HG02973 (cell line): ENCODE data around the gene RBM22.
A peak's percentile ranks its signal among the peaks of the same experiment; 100 is the strongest.
"Not testable (repeated sequence)": the region's sequence is repeated elsewhere in the genome, so short reads cannot be mapped to it uniquely, and the experiment has no call there.

Experiments used
- ATAC-seq: cut with Tn5 transposase; IDR thresholded peaks from one replicate; pipeline ENCODE4 v1.9.1; 2021; ENCODE audit warnings: moderate library complexity; ENCODE audit not compliant: unreplicated experiment

Gene RBM22

DNA sequence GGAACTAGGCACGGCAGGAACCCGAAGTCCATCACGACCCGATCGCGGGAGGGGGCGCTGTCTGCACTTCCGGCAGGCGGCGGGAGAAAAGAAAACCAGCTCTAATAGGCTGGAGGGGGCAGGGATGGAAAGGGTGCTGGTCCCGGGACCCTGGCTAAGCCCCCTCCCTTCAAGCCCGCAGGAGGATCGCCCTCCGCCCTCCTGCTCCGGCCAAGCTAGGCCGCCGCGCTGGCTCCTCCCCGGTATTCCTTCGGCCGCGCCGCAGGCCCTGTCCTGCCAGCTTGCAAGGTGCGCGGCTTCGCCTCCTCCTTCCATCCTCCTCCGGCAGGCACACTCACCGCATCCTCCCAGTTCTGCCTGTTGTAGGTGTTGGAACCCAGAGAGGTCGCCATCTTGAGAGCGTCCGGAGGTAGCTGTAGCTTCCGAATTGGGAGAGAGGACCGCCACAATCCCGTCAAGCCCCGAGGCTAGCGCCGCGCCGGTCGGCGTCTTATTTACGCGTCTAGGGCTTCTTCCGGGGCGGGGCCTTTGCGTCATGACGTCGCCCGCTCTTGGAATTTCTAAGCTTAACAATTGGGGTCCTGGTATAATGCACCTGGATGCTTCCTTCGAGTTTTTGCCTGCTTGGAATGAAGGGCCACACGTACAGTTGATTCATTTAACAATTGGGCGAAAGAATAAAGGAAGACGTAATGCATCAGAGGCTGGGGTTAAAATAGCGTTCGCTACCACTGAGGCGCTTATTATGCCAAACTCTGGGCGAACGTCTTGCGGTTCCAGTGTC is at the start of gene RBM22:
Gene RBM22 (minus strand): TSS at position 469 of the 784 bp plus-strand sequence. CDS start 77 bp downstream, at position 392.
- ATAC-seq, result peak; percentile 95

DNA sequence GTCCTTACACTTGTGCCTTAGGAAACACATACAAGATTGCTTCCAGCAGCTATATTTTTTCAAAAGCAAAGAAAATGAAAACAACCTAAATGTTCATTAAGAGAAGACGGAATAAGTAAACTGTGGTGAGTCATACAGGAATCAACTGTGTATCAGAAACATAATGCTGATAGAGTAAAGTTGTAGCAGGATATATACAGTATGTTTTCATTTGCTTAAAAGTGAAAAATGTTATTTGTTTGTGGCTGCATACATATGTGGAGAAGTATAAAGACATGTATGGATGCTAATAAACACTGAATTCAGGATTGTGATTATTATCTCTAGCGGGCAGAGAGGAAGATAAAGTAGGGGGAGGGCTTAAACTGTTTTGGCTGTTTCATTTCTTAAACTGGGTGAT is 49.6 kb upstream of the RBM22 start:
- no peak for ATAC-seq

DNA sequence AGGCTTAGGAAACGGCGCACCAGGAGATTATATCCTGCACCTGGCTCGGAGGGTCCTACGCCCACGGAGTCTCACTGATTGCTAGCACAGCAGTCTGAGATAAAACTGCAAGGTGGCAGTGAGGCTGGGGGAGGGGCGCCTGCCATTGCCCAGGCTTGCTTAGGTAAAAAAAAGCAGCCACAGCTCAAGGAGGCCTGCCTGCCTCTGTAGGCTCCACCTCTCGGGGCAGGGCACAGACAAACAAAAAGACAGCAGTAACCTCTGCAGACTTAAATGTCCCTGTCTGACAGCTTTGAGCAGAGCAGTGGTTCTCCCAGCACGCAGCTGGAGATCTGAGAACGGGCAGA is 42.3 kb upstream of the RBM22 start:
- ATAC-seq, result not testable (repeated sequence)

DNA sequence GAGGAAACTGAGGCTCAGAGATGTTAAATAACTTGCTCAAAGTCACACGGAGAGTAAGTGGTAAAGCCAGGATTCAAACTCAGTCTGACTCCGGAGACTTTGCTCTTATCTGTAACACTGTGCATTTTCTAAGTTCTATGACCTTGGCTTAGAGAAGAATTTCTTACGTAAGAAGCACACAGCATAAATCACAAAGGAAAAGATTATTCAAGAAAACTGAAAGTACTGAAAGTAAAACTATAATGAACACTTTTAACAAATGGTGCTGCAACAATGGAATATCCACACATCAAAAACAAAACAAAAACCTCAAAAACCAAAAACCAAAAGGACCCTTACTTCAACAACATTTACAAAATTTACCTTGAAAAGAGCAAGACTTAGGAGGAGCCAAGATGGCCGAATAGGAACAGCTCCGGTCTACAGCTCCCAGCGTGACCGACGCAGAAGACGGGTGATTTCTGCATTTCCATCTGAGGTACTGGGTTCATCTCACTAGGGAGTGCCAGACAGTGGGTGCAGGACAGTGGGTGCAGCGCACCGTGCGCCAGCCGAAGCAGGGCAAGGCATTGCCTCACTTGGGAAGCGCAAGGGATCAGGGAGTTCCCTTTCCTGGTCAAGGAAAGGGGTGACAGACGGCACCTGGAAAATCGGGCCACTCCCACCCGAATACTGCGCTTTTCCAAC is 41.7 kb upstream of the RBM22 start:
- not testable (repeated sequence) for ATAC-seq

DNA sequence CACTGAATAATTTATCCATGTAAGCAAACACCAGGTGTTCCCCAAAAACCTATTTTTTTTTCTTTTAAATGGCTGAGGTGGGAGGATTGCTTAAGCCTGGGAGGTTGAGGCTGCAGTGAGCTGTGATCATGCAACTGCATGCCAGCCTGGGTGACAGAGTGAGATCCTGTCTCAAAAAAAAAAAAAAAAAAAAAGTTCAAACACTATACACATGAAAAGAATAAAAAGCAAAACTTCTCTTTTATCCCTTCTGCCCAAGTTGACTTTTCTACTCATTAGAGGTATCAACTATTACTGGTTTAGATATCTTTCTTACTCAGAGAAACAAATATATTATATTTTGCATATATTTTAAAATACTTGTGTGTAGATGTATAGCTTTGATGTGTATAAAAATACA is 40.1 kb upstream of the RBM22 start:
- no peak for ATAC-seq

DNA sequence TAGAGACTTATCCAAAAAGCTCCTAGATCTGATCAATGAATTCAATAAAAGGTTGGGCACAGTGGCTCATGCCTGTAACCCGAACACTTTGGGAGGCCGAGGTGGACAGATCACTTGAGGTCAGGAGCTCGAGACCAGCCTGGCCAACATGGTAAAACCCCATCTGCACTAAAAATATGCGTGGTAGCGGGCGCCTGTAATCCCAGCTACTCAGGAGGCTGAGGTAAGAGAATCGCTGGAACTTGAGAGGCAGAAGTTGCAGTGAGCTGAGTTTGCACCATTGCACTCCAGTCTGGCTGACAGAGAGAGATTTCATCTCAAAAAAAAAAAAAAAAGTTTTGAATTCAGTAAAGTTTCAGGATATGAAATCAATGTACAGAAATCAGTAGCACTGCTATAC is 38.0 kb upstream of the RBM22 start:
- no peak for ATAC-seq

DNA sequence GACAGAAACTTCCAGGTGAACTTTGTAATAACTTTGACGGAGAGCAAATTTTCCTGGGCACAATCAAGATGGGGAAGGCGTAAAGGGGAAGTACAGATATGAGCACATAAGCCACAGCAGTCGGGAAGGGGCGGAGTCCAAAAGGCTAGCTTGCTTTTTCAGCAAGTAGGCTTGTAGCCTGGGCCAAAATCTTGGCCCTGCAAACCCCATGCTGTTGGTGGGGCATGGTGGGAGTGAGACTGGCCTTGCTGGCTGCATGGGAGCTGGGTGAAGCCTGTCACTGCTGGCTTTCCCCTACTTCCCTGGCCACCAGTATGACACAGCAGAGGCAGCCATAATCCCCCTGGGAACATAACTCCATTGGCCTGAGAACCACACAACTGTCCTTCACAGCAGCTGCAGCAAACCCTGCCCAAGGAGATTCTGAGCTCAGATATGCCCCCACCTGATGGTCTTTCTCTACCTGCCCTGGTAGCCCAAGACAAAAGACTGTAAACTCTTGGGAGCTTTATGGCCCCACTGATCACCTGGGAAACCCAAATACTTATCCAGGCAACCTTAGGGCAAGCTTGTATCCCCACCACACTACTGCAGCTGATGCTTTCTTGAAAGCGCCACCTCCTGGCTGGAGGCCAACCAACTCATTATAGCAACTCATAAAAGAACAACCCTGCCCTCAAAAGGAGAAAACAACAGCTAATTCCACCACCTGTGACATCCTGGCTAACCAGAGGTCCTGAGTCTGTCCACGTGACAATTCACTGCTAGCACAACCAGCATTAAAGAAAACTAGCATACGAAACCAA is 33.9 kb upstream of the RBM22 start:
- peak; percentile 93 for ATAC-seq

DNA sequence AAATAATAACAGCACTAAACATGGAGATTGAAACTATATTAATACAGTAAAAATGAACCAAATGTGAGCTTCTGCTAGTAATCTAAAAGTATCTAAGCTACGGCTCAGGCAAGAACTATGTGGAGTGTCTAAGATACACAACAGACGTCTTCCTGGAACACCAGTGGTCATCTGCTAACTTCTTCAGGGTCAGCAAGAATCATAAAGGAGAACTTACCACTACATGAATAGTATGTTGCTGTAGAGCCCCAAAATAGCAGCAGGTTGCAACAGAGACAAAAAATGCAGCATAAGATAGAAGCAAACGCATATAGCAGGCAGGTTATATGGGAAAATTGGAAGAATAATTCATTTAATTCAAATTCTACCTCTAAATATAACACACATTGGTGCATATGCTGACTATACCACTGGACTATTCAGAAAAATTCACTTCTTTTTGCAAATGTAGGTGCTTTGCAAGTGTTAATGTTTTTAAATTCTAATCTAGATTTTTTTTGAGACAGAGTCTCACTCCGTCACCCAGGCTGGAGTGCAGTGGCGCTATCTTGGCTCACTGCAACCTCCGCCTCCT is 30.9 kb upstream of the RBM22 start:
- ATAC-seq, result no peak

DNA sequence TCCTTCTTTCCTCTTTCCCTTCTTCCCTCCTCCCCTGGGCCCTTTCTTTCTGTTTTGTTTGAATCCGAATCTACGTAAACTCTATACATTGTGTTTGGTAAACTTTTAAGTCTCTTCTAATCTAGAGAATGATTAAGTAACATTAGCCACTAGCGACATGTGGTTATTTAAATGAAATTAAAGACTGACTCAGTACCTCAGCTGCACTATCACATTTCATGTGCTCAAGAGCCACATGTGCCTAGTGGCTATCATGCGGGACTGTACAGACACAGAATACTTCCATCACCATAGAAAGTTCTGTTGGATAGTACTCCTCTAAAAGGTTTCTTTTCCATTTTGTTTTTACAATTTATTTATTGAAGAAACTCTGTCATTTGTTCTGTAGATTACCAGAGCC is 29.0 kb upstream of the RBM22 start:
- no peak for ATAC-seq

DNA sequence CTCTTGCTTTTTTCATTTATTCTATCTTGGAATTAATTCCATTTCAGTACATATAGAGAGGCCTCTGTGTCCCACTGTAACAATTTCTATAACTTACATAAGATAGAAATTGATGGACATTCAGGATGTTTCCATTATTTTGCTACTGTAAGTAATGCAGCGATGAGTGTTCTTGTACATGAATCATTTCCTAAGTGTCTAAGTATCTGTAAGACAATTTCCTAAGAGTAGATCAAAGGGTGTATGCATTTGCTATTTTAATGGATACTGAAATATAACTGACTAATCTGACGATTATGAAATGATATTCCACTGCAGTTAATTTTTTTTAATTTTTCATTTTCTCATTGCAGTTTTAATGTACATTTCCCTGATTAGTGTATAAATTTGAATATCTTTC is 23.0 kb upstream of the RBM22 start:
- no peak for ATAC-seq

DNA sequence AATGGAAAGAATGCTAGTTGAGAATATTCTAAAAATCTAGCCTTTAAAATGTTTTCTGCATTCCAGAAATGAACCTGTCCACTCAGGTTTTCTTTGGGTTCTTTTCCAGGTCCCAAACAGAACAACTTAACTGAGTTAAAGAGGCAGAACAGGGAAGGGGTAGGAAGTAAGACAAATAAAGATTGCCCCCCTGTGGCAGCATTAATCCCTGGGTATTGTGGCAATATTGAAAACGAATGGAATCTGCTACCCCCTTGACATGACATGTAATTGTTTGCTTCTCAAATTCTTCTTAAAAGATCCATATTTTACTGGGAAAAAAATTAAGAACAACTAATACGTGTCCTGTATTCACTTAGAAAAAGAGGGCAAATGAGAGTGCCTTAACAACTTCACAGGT is 9.3 kb upstream of the RBM22 start:
- no peak for ATAC-seq

DNA sequence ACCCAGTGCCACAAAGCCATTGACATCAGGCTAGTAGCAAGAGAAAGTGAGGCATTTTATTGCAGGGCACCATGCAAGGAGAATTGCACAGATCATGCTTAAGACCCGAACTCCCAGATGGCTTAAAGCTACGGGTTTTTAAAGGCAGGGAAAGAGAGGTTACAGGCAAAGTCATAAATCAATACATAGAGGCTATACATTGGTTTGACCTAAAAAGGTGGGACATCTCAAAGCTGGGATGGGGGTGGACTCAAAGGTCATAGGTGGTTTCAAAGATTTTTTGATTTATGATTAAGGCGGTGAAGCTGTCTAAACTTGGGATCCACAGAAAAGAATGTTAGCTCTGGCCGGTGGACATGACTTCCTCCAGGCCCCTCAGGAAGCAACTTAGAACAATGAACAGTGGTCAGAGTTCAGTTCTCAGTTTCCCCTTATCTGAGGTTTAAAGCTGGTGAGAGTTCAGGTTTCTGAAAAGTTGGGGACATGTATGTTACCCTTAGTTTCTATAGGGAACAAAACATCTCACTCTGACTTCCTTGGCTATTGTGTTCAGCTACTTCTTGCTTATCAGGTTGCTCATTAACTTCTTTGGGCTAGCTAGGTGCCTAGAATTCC is 6.0 kb upstream of the RBM22 start:
- ATAC-seq, result no peak

DNA sequence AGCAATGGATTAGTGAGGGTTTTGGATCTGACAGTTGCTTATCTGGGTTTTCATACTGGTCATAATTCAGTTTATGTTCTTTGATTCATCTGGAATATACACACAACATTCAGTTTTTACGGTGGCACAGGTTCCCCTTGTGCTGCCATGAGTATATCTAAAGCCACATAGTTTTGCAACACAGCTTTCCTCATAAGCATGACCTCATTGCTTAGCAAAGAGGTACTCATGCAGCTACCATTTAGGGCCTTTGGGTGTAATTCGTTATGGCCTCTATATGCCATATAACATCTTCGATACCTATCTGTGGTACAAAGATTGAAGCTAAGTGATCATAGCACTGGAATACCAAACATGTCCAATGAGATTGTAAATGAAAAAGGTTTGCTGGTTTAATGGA is 2.9 kb upstream of the RBM22 start:
- no peak for ATAC-seq

DNA sequence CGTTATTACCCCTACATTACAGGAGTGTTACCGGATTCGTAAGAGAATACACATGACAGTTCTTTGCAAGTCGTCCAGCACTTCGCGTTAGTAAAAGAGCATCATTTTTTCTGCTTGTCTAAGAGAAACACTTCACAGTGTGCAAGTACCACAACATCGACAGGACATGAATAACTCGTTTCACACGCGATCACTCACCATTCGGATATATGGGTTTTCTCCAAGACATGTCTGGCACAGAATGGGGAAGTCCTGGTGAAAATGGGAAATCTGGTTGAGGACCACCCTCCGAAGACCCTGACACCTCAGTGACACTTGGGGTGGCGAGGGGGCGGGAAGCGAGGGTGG is 642 bp downstream of the RBM22 start:
- ATAC-seq, result peak; percentile 11

DNA sequence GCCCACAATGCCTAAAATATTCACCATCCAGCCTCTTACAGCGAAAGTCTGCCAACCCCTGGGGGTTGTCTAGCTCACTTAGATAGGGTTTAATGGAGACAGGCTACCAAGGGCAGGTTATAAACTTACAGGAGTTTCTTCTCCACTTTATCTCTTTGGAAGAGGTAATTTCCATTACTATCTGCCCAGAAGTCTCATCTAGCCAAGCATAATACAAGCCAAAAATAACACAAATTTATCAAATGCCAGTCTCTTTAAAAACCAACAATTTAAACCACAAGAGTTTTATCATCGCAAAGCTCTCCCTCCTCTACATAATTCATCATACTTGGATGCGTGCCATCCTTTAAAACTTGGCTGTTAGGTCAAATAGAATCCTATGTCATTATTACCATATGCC is 6.2 kb downstream of the RBM22 start:
- ATAC-seq, result no peak

DNA sequence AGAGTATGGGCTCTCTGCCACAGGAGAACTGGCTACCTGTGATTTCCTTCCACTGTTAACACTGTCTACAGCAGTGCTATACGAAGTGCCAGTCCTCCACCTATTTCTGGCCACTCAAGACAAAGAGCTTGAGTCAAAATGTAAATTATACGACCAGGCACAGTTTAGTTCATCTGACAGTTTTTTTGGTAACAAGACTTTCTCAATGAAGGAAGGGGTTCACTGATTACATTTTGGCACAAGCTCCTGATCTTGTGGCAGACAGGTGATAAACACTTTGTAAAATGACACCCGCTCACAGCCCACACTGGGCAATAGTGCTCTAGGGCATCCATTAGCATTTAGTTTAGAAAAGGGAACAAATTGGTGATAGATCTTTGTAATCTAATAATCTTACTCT is 8.6 kb downstream of the RBM22 start:
- ATAC-seq, result no peak

DNA sequence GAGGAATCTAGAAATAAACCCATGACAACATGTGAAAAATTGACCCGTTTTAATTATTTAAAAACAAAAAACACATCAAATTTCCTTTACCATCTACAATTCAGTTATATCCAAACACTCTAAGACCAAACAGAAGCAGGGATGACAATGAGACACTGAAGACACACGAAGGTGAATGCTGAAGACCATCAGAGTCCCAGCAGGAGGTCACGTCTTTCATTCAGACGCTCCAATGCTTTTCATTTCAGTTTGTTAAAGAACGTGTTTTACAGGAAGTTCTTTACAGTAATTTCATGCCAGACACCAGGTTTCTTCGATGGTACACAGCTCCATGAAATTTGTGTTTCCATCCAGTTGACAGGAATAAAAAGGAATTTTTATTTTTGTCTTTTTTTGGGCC is 10.1 kb downstream of the RBM22 start:
- ATAC-seq, result no peak

DNA sequence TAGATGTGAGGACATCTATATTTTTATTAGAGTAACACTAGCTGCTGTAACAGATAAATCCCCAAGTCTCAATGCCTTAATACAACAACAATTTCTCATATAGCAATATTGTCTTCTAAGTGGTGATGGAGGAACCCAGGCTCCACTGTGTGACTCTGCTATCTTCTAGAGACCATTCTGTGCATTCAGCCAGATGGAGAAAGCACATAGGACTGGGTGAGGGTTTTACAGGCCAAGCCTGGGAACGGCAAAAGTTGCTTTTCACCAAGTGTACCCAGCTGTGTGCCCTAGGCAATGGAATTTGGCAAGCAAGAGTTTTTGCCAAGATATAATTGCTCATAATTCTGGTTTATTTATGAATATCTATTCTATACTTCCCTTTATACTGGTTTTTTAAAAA is 11.7 kb downstream of the RBM22 start:
- no peak for ATAC-seq

DNA sequence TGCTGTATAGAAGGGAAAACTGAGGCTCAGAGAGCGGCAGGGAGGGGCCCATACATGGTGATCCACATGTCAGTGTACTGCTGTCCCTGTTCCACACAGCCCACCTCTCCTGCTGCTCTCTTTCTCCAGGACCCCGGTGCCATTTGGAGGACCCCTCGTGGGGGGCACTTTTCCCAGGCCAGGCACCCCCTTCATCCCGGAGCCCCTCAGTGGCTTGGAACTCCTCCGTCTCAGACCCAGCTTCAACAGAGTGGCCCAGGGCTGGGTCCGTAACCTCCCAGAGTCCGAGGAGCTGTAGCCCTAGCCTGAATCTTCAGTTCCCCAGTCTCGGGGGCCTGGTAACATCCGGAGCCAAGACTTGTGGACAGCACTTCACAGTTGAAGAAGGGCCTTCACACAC is 24.3 kb downstream of the RBM22 start:
- ATAC-seq, result no peak

DNA sequence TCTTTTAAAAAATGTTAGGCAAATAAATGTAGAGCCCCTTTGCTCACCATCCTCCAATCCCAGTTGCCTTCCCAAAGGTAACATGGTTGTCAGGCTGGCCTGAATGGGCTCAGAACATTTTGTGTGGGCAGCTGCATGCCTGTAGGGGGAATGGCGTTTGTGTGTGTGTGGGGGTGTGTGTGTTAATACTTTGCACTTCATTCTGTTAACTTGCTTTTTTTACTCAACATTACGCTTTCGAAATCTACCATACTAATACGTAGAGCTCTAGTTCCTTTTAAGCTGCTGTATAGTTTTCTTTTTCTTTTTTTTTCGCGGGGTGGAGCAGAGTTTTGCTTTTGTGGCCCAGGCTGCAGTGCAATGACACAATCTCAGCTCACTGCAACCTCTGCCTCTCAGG is 25.8 kb downstream of the RBM22 start:
- no peak for ATAC-seq

DNA sequence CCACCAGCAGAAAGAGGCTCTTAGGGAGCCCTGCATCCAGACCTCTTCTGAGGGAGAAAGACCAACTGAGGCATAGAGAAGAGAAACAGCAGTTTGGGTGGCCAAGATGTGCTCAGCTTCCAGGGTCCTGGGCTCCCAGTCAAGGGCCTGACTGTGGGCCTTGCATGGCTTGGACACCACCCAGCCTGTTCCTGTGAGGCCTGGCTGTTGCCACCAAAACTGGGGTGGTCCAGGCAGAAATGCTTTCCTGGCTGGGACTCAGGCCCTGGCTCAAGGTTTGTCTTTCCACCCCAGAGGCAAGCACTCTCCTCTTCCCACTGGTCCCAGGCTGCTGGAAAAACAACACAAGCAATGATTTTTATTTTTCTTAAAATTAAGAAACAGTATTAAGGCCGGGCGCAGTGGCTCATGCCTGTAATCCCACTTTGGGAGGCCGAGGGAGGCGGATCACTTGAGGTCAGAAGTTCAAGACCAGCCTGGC is 26.5 kb downstream of the RBM22 start:
- no peak for ATAC-seq
